Right renal cortex interstitium (tissue), 3 donors: ENCODE results near the gene ANKRD6. TPM values are rescaled to one million over a fixed set of nuclear protein-coding genes. Genes with fewer than 3 reads are reported as not detected.

Experiments used
- DNase-seq, 3 donors: peaks; one replicate each; pipeline ENCODE4 v3.0.0-alpha.2; 2013; ENCODE audit warnings: low read depth in 3 of 3, low spot score in 2 of 3
- polyA plus RNA-seq, 3 donors: library from polyadenylated mRNA; unstranded; fragments of 120-200 nt; gene quantifications; one replicate each; pipeline ENCODE4 v1.2.1, GENCODE V29; 2013; ENCODE audit not compliant: insufficient read length in 3 of 3

ANKRD6 gene
- polyA plus RNA-seq, 3 donors: 19.2 to 24.8 (median 22.2) TPM

GRCh38 chr6:89681983-89682564, 249.1 kb downstream of the ANKRD6 start:
- DNase-seq: no peak

- no peak for DNase-seq
Observed at GRCh38 chr6:89682991-89683390, 250.0 kb downstream of the ANKRD6 start.

Other genes with a start within 250 kb of the ANKRD6 start
- 1 to 10 TPM; 1.4 to 3.0 (median 2.8) TPM for gene GABRR1, start 215.8 kb upstream of the ANKRD6 start, polyA plus RNA-seq
- gene GABRR2, start 117.9 kb upstream of the ANKRD6 start, polyA plus RNA-seq: 1 to 10 TPM in 2 of 3 donors, under 1 TPM in 1; 0.80 to 1.3 (median 1.1) TPM
- 10 to 100 TPM; 56.2 to 63.4 (median 58.5) TPM for gene UBE2J1, start 80.4 kb upstream of the ANKRD6 start, polyA plus RNA-seq
- gene RRAGD, start 20.9 kb upstream of the ANKRD6 start, polyA plus RNA-seq: 10 to 100 TPM; 31.6 to 36.1 (median 34.5) TPM
- gene LYRM2, start 205.6 kb downstream of the ANKRD6 start, polyA plus RNA-seq: 10 to 100 TPM; 53.0 to 58.7 (median 56.8) TPM